Measurements from ENCODE around the gene SNED1.

SNED1 gene

DNA sequence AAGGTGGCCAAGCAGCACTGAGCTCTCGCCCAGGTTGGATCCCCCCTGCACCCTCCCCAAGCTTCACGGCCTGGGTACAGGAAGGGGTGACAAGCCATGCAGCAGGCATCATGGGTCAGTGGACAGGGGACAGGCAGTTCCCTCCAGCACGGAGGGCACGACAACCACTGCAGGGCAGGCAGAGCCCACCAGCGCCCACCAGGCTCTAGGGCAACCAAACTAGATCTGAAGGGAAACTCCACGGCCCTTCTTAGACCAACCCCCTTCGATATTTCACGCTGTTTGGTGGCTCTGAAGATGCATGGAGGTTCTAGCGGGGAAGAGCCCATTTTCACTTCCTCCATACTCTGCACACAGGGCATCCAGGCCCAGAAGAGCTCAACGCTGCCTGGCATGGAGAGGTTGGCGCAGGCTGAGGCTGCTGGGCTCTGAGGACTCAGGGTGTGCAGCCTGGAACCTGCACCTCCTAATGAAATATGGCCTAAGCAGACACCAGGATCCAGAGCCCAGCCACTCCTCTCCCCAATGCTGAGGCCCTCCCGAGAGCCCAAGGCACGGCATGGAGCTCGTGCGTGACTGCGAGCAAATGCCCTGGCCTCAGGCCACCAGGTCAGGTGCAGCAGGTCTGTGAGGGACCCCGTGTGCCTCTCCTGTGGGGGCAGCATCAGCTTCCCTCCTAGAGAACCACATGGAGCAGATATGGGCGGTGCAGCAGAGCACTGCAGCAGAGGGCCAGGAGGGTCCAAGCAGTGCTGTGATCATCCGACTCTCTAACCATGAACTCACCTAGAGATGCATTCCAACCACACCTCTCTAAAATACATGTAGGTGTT, 112.4 kb downstream of the SNED1 start:
- no peak for DNase-seq

DNA sequence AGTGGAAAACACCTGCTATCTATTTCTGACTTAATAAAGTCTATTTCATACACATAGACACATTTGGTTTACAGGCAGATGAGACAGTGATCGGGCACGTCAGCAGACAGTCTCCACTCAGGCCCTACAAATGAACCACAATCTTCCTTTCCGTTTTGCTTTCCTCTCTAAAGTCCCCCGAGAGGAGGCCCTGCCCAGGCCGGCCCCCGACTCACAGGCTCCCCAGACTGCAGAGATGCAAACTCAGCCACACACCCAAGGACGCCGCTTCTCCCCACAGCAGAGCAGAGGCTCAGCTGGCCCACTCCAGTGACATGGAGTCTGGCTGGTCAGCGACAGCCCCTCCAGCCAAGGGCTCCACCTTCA, 113.0 kb downstream of the SNED1 start:
- no peak for DNase-seq

DNA sequence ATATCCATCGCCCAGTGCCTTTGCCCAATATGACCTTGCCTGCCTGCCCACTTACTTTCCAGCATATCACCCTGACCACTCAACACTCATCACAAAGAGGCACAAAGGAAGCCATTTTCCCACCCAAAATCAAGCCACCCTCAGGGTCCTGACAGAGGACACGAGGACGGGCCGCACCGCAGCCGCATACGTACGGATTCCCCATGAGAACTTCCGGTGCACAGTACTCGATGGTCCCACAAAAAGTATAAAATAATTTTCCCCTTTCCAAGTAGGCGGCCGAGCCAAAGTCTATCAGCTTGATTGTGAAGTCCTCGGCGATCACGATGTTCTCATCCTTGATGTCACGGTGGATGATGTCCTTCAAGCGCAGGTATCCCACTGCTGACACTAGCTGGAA, 113.6 kb downstream of the SNED1 start:
- no peak for DNase-seq

DNA sequence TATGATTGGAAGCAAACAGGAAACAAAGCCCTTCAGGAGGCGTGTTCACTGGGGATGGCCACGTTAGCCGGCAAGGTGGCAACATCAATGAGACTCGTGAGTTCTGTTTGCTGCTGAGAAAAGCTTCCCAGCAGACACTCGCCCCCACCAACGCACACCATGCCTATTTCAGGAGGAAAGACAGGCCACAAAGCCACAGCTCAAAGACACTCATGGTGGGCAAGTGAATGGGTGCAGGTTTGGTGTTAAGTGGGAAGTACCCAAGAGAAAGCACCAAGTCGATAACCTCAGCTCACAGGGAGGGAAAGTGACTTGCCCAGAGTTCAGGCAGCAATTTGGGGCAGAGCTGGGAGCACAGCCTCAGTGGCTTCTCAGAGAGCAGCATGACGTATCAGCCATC, 114.2 kb downstream of the SNED1 start:
- no peak for DNase-seq

DNA sequence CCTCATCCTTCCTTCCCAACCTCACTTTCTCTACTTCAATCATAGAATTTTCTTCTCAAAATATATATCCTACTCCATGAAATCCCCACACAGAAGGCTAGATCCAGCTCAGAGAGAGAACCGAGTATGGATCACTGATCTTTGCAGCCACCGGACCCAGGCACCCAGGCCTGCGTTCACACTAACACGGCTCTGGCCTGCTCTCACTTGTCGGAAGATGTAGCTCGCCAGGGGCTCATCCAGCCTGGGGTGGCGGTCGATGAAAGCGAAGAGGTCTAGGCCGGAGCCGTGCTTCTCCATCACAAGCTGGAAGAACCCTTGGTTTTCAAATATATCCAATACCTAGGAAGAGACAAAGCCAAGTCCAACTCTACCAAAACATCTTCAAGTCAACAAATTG, 116.4 kb downstream of the SNED1 start:
- DNase-seq: no peak

DNA sequence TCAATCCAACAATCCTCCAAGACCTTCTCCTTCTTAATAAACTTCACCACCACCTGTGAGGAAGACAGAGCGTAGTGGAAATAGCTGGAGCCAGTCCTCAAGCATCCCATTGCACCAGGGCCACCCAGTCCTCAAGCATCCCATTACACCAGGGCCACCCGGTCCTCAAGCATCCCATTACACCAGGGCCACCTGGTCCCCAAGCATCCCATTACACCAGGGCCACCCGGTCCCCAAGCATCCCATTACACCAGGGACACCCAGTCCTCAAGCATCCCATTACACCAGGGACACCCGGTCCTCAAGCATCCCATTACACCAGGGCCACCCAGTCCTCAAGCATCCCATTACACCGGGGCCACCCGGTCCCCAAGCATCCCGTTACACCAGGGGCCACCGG, 116.9 kb downstream of the SNED1 start:
- no peak for DNase-seq

DNA sequence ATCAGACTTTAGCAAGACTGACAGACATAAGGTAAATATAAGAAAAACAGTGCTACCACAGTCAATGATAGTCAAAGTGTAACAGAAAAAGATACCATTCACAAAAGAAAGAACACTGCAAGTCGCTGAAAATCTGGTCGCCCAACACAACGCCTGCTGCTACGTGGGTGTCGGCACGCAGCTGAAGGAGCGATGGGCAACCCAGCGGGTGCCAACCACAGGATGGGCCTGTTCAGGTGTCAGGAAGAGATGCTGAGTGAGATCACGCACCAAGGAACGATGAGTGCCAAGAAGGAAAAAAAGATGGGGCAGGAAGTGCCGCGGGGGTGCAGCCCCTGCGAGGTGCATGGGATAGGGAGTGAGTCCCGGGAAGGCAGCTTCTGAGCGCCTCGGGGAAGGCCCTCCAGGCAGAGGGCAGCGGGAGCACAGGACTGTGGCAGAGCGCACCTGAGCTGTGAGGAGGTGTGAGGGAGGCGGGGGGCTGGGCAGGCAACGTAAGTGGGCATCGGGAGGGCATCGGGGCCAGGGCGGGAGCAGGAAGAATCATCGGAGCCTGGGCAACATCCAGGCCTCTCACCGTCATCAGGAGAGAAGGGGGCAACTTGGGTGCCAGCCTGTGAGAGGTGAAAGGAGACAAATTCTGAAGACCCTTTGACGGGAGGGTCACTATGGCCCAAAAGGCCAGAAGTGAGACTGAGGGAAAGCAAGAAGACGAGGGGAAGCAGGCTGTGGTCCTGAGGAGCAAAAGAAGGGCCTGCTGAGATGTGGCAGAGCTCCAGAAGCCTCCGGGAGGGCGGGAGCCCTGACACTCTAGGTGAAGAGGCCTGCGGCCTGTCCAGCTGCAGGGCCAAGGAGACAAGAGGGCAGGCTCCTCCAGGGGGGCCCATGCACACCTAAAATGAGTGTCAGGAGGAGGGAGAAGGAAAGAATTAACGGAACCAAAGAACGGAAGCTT, 118.5 kb downstream of the SNED1 start:
- DNase-seq: no peak

DNA sequence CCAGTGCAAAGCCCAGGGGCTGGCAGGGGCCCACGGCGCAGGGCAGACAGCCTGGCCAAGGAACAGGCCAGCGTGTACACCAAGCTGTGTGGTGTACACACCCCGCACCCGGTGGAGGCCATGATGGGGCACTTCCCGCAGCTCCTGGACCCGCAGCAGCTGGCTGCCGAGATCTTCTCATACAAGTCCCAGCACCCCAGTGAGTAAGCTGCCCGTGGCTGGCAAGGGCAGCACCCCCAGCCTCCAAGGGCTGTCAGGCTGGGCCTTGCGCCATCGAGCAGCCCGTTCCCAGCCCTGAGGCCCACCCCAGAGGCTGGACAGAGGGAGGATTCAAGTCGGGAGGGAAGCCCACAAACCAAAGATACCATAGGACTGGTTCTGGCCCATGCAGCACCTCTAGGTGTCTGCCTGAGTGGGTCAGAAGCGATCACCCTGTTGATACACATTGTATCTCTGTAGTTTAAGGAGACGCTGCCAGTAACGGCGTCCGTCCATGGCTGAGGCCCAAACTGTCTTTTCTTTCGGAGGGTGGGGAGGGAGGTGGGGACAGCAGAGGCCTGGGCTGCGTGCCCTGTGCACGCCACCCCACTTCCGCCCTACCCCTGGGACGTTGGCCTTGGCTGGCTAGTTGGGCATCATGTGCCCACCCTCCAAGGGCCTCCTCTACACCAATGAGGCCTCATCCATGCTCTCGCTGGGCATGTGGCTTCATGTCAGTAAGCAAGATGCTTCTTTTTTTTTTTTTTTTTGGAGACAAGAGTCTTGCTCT, 120.5 kb downstream of the SNED1 start:
- DNase-seq: no peak

DNA sequence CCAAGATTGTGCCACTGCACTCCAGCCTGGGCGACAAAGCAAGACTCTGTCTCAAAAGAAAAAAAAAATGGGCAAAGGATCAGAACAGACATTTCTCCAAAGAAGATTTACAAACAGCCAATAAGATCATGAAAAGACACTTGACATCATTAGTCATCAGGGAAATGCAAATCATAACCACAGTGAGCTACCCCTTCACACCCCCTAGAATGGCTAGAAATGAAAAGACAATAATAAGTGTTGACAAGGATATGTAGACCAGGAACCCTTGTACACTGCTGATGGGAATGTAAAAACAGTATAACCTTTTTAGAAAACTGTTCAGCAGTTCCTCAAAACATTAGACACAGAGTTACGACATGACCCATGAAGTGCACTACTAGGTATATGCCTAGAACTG, 122.0 kb downstream of the SNED1 start:
- no peak for DNase-seq

DNA sequence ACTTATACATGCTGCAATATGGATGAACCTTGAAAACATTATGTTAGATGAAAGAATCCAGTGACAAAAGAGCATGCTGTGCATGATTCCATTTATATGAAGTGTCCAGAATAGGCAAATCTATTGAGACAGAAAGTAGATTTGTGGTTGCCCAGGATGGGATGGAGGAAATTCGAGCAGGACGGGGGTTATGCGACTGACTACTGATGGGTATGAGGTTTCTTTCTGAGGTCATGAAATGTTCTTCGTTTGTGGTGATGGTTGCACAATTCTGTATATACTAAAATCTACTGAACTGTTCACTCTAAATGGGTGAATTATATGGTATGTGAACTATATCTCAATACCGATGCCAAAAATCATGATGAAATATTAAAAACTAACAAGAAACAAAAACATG, 122.6 kb downstream of the SNED1 start:
- no peak for DNase-seq

DNA sequence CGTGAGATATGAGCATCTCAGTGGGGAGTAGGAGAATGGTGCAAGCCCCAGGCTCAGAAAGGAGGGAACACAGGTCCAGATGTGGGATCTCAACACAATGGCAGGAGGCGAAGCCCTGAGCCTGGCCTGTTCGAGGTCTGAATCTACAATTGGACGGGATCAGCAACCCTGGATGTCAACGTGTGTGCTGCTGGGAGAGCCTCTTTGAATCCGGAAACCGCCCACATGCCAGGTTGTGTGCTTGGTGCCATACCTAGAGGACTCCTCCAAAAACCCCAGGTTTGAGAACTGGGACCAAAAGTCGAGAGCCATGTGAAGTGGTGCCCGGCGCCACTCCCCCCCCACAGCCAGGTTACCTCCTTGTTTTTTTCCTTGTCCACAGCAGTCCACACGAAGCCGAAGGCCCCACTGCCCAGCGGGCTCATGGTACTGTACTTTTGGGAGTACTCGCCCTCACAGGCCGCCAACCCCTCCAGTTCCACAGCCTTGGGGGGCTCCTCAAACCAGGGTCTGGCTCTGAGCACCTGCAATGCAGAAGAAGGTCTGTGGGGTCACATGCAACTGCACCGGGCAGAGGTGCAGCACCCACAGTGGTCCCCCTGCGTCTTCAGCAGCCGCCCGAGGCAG, 124.1 kb downstream of the SNED1 start:
- DNase-seq: no peak

DNA sequence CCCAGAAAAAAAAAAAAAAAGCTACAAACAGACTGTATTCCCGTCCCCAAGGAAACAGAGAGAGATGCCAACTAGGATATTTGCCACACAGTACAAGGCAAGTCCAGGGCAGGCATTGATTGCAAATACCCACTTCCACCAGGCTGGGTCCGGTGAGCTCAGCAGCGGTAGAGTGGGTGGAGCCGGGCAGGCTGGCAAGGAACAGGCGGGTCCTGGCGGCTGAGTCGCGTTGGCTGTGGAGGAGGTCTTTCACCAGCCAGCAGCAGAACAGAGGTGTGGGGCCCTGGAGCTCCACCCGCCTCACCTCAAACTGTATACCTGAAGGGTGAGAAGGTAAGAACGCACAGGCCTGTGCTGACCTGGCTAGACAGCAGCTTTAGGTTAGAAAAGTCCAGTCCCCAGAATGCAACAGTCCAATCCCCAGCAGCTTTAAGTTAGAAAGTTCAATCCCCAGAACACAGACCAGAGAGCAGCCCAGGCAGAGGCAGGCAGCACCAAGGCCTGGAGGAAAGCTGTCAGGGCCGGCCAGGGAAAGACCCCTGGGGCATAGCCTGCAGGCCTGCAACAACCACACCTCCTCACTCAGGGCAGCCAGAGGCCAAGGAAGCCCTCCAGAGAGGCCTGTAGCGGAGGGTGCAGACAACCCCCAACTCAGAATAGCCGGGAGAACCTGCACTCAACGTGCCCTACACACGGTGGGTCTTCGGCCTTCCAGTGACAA, 125.6 kb downstream of the SNED1 start:
- DNase-seq: no peak

DNA sequence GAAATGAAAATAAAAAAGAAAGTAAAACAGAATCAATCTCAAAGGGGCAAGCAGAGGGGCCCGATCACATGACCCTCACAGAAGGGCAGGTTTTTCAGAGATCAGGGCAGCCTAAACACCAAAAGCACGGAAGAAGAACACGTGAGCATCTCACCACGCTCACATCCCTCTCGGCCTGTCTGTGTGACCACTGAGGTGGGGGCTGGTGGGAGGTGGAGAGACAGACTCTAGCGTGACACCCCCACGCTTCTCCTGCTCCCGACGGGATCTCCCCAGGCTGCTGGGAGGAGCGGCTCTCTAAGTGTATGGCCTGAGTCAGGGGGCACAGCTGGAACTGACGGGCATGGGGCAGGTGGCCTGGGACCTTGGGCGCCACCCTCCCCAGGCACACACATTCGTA, 127.2 kb downstream of the SNED1 start:
- no peak for DNase-seq

DNA sequence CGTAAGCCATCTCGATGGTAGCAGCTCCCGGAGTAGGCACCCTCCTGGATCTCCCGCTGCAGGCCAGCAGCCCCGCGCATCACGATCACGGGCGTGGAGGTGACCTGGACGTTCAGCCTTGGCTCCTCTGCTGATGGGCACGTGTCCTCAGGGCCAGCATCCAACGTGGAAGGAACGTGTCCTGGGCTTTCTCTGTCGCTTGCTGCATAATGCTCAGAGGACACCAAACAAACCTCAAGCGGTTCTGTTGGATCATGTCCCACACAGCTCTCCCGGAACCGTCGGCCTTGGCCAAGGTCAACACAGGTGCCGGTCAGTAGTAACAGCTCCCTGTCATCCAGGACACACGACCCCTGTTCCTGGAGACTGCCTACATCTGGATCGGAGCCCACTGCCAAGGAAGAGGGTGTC, 127.8 kb downstream of the SNED1 start:
- DNase-seq: no peak

DNA sequence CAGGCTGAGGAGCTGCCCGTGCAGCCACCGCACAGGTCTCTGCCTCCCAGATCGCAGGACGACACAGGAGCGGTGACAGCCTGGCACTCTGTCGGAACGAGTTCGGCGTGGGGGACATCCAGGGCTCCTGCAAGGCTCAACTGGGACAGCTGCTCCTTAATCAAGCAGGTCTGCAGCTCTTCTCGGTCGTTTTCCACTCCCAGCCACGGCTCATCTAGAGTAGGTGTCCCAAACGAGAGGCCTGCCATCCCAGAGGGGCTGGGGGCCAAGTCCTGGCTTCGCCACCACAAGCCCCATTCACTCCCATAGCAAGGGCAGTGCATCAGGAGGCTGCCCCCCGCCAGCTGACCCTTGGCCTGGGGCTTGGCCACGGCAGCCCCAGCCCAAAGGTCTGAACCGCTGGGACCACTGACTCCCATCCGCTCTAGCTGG, 128.4 kb downstream of the SNED1 start:
- DNase-seq: no peak

DNA sequence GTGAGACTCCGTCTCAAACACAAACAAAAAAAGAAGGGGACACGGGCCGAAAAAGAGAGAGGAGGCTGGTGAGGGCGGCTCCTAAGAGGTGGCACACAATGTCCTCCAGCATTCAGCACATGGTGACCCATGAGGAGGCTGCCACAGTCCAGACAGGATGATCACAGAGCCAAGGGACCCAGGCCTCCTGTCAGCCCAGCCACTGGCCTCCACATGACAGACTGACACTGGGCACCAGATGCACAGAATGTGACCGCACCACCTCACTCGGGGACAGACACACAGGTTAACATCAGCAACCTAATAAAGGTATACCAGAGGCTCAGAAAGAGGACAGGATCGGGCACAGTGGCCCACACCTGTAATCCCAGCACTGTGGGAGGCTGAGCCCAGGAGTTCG, 129.8 kb downstream of the SNED1 start:
- no peak for DNase-seq

DNA sequence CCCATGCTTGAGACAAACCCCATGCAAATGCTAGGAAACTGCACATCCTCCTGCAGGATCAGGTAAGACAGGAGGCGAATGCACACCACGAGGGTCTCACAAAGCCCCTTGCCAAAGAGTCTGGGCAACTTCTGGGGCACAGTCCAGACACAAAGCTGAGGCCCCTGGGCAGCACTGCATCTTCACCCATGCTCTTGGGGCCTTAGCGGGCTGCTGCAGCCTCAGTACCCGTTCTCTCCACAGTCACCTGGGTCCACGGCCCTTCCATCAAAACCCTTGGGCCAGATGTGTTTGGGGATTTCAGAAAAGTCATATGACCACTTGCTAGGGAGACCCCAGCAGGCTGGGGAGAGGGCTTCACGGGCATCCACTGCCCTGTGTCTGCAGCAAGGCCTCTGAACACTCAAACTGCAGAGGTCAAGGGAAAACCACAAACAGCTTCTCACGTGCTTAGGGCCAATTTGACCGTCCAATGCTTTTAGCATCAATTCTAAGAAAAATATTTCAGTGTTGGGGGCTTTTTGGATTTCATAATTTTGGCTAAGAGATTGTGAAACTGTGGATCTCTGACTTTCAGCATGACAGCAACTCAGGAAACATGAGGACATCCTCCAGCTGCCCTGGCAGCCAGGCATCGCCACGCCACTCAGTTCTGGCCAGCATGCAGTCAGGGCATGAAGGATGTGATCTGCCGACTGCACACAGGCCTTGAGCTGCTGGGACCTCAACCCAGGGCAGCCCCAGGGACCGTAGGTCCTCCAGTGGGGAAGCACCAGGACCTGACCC, 130.9 kb downstream of the SNED1 start:
- peak; percentile 37 for DNase-seq

DNA sequence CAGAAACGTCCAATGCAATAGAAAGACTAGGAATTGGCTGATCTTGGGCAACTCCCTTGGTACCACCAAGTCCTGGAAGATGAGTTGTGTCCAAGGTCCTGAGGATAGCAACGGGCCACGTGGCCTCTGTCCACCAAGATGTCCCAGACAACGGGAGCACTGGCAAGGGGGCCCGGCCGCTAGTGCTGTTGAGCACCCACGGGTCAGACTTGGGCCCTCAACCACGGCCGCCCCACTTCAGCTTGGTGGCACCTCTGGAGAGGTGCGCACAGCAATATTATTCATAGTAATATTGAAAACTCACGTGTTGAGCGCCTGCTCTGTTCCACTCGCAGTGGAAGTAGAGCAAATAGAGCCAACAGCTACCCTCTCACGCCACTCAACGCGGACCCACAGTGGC, 131.9 kb downstream of the SNED1 start:
- no peak for DNase-seq

DNA sequence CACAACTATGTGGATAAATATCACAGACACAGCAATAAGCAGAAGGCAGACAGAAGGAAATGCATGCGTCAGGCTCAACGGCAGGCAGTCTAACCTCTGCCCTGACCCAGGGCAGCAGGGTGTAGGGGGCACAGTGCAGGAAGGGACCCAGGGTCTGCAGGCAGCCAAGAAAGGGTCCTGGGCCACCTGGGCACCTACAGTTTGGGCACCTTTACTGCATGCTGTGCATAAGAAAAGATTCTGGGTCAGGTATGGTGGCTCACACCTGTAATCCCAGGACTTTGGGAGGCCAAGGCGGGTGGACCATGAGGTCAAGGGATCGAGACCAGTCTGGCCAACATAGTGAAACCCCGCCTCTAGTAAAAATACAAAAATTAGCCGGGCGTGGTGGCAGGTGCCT, 133.1 kb downstream of the SNED1 start:
- no peak for DNase-seq

DNA sequence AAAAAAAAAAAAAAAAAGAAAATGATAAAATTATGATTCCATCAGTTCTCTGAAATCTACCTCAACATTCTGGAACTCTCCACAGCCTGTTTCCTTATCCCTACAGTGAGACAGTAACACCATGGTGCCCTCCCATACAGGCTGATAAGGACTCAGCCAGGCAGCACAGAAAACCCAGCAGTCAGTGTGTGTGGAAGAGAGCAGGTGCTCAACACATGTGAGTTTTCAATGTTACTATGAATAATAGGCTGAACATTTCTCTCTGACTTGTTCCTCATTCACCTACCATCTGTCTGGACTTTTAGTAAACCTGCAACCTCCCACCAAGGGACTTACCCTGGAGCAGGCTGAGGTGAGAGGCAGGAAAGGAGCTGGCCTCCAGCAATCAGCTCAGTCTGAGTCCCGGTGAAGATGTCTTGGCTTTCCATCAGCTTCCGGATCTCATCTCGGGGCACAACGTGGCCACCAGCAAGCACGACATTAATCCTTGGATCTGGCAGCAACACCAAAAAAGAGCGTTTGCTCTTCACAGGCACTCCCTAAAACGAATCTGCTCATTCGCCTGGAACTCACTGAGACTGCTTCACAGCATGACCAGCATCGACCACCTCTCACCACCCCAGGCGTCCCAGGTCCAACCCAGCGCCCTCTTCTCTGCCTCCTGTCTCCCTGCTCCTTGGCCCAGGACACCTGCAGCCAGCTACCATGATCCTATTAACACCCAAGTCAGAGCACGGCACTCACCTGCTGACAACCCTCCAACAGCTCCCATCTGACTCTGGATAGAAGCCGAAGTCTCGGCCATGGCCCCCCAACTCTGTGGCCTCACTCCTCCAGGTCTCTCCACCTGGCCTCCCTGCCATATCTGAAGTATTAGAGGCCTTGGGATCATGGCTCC, 134.4 kb downstream of the SNED1 start:
- DNase-seq: no peak
